Stomach smooth muscle (tissue), 2 donors: ENCODE results near the gene FRMD4A.

Source experiments
- H3K27ac ChIP-seq: one replicate; pipeline ENCODE4 v1.7.0; 2013; ENCODE audit warnings: mild to moderate bottlenecking, low read length, inconsistent platforms
- H3K27me3 ChIP-seq, 2 donors: one replicate each; pipeline ENCODE4 v1.7.0; 2013; ENCODE audit warnings: low read length in 2 of 2; ENCODE audit not compliant: insufficient read depth in 2 of 2, control insufficient read depth in 1 of 2
- H3K36me3 ChIP-seq, 2 donors: one replicate each; pipeline ENCODE4 v1.7.0; 2013; ENCODE audit warnings: low read length in 2 of 2; ENCODE audit not compliant: control insufficient read depth in 2 of 2, insufficient read depth in 2 of 2
- H3K4me1 ChIP-seq: one replicate; pipeline ENCODE4 v1.7.0; 2013; ENCODE audit warnings: low read length; ENCODE audit not compliant: control insufficient read depth, insufficient read depth
- H3K4me3 ChIP-seq, 2 donors: one replicate each; pipeline ENCODE4 v1.7.0; 2013; ENCODE audit warnings: low read length in 2 of 2
- H3K9ac ChIP-seq, 2 donors: one replicate each; pipeline ENCODE4 v1.7.0; 2013; ENCODE audit warnings: low read length in 2 of 2, mild to moderate bottlenecking in 1 of 2
- H3K9me3 ChIP-seq, 2 donors: one replicate each; pipeline ENCODE4 v1.7.0; 2013; ENCODE audit warnings: low read length in 2 of 2; ENCODE audit not compliant: control insufficient read depth in 2 of 2
- donor health status: healthy.
- donor health status: Pancreatic carcinoma.

Gene FRMD4A

DNA sequence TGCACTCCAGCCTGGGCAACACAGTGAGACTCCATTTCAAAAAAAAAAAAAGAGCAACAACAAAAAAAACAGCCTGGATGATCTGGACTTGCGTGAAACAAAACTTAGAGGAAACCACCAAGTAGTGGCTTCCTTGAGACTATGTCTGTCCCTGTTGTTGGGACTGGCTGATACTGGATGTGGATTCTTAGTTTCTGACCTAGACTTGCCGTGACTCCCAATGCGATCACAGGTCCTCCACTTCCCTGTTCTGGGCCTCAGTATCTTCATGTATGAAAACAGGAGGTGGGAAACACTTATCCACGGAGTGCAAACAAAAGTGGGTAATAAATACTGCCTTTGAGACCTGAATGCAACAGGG is 618.3 kb downstream of the FRMD4A start:
- no peak overlapping the region for H3K9ac ChIP-seq
- no peak overlapping the region for H3K27ac ChIP-seq
- peaks cover 34% of the 10 kb centered on the region for H3K4me1 ChIP-seq
- no peaks in the 10 kb centered on the region for H3K27me3 ChIP-seq
- H3K4me3 ChIP-seq = no peak overlapping the region
- H3K9me3 ChIP-seq = no peaks in the 10 kb centered on the region
- H3K36me3 ChIP-seq = no peaks in the 10 kb centered on the region

GRCh38 chr10:13711291-13711690 is 619.4 kb downstream of the FRMD4A start:
- H3K27ac ChIP-seq = no peak overlapping the region
- H3K4me3 ChIP-seq = no peak overlapping the region

DNA sequence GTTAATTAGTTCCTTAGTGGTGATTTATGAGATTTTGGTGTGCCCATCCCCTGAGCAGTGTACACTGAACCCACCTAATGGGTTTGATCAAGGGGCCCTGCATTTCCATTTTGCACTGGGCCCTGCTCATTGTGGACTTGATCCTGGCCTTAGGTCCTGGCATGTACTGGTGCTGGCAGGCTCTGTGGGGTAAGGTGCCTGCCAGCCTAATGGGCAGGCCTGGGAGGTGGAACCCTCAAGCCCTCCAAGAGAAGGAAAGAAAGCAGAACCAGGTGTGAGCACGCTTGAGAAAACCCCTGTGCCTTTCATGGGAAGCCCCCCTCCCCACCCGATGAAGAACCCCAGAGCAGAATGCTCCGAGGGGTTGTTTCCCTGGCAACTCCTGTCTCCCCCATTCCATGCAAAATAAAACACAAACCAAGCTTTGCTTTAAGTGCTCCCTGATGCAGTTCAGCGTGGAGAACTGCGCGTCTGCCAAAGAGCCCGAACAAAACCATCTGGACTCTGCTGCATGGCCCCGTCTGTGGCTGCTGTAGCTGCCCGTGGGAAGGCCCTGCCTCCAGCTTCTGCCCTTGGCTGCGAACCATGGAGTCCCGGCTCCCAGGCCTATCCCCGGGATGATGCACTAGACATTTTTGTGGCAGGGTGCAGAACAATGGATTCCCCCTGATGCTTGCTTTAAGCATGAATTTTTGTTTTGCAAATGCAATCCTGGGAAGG is 620.6 kb downstream of the FRMD4A start:
- Histone ChIP-seq H3K27ac (peak overlapping the region; percentile 24), H3K4me1 (peaks cover 54% of the 10 kb centered on the region), H3K4me3 (peak overlapping the region in 1 of 2 donors; percentile 8), H3K27me3 (no peaks in the 10 kb centered on the region), H3K36me3 (no peaks in the 10 kb centered on the region), H3K9me3 (no peaks in the 10 kb centered on the region), H3K9ac (no peak overlapping the region)

More at GRCh38 chr10:13711291-13711690, 619.4 kb downstream of the FRMD4A start:
- Histone ChIP-seq H3K27me3 (no peaks in the 10 kb centered on the region), H3K36me3 (no peaks in the 10 kb centered on the region), H3K9me3 (no peaks in the 10 kb centered on the region), H3K4me1 (peaks cover 42% of the 10 kb centered on the region), H3K9ac (no peak overlapping the region)

DNA sequence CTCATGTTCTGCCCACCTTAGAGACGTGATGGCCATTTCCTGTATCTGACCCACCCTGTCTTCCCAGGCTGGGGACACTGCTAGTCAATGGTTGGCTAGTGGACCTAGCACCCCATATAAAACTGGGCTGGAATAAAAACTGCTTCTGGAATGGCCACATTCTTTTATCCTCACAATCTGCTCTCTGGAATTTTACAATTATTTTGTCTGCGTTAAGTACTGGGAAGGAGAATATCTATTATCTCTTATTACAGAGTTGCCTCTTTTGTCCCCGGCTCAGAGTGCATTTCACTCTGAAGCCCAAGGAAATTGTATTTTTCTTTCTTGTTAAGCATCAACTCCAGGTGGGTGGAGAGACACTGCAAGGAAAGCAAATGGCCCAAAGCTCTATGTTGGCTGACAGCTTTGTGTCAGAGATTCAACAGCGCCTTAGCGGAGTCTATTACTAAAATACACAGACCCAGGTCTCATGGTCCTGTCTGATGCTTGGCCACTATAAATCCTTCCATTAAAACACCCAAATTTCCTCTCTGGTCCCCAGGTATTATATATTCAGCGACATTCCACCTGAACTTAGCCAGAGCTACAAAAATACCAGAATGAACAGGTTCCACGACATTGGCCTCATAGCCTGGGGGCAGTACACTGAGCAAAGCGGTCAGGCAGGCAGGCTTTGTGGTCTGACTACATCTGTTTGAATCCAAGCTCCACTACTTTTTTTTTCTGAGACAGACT is 622.3 kb downstream of the FRMD4A start:
- Histone ChIP-seq H3K4me1 (peaks cover 64% of the 10 kb centered on the region), H3K27me3 (no peaks in the 10 kb centered on the region), H3K27ac (peak overlapping the region; percentile 75), H3K9me3 (no peaks in the 10 kb centered on the region), H3K9ac (peak overlapping the region; percentile 67 to 71), H3K36me3 (peaks cover 0 to 2% of the 10 kb centered on the region in 2 donors), H3K4me3 (peak overlapping the region; percentile 84 to 89)

DNA sequence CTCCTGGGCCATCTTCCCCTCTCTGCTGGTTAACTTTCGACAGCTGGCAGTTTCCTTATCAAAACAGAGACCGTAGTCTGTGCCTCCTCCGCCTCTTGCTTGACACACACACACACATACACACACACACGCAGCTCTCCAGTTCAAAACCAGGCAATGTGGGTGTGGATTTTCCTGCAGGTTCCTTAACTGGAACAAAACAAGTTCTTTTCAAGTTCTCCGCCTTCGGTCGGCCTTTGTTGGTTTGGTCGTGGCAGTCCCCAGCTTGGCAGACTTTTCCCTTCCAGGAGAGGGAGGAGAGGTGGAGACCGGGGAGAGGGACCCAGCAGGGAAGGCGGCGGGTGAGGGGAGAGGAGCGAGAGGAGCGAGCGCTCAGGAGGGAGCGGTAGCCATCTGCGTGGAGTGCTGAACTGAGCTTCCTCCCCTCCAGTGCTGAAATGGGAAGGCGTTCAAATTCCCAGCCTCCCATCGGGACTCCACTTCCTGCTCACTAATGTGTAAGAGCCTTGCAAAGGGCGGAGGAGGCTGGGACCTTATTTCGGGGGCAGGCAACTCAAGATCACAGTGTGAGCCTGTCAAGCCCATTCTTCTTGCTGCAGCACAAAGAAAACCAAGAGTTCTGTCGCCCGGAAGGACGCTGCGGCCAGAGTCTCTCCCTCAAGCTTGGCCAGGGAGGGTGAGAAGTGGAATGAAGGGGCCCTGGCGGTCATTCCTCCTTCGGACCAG is 623.4 kb downstream of the FRMD4A start:
- Histone ChIP-seq H3K27me3 (no peaks in the 10 kb centered on the region), H3K4me1 (peaks cover 64% of the 10 kb centered on the region), H3K36me3 (peaks cover 0 to 2% of the 10 kb centered on the region in 2 donors), H3K9ac (peak overlapping the region; percentile 67 to 71), H3K27ac (peak overlapping the region; percentile 75), H3K4me3 (peak overlapping the region; percentile 84 to 89), H3K9me3 (no peaks in the 10 kb centered on the region)

DNA sequence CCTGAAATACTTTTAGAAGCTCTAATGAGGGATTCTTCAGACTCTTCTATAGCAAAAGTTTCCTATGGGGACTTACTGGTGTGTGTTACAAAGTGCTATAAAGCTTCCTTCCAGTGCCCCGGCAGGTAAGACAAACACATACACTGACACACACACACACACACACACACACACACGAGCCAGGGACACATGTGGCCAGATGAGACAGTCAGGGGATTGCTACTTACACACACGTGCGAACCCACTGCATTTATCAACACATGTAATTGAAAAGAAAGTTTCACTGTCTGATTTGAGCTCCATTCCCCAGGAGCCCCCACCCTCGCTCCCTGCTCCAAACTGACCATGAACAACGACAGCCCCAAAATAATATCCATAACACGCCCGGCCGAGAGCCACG is 624.1 kb downstream of the FRMD4A start:
- peak overlapping the region; percentile 84 to 89 for H3K4me3 ChIP-seq
- H3K27ac ChIP-seq = peak overlapping the region; percentile 75
- no peaks in the 10 kb centered on the region for H3K27me3 ChIP-seq

DNA sequence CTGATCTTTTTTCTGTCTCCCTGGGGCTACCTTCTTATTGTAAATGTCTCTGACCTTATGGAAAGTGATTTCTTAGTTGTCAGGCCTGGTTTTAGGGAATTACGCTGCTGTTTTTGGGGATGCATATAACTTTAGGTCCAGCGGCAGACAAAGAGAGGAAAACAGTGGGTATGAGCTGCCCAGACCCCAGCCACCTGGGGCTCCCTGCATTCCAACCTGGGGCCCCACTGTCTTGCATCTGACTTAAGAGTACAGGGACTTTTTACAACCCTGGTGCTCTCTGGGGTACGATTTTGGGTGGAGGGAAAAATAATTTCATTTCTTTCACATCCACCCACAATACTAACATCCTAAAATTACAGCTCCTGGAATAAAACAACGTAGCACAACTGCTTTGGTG is 624.5 kb downstream of the FRMD4A start:
- Histone ChIP-seq H3K27me3 (no peaks in the 10 kb centered on the region), H3K4me3 (peak overlapping the region; percentile 84 to 89), H3K4me1 (peaks cover 64% of the 10 kb centered on the region), H3K36me3 (peaks cover 3 to 4% of the 10 kb centered on the region in 2 donors), H3K9me3 (no peaks in the 10 kb centered on the region), H3K9ac (peak overlapping the region; percentile 67 to 71), H3K27ac (peak overlapping the region; percentile 75)

More for the DNA sequence above, 624.1 kb downstream of the FRMD4A start:
- Histone ChIP-seq H3K9me3 (no peaks in the 10 kb centered on the region), H3K9ac (peak overlapping the region; percentile 67 to 71), H3K36me3 (peaks cover 0 to 2% of the 10 kb centered on the region in 2 donors), H3K4me1 (peaks cover 64% of the 10 kb centered on the region)

- H3K4me3 ChIP-seq = peak overlapping the region; percentile 84 to 89
- peaks cover 7 to 8% of the 10 kb centered on the region in 2 donors for H3K36me3 ChIP-seq
- H3K9ac ChIP-seq = no peak overlapping the region
- H3K27ac ChIP-seq = peak overlapping the region; percentile 46
- H3K27me3 ChIP-seq = no peaks in the 10 kb centered on the region
- H3K4me1 ChIP-seq = peaks cover 61% of the 10 kb centered on the region
- H3K9me3 ChIP-seq = no peaks in the 10 kb centered on the region
These were observed 625.1 kb downstream of the FRMD4A start for GRCh38 chr10:13705526-13706174.

DNA sequence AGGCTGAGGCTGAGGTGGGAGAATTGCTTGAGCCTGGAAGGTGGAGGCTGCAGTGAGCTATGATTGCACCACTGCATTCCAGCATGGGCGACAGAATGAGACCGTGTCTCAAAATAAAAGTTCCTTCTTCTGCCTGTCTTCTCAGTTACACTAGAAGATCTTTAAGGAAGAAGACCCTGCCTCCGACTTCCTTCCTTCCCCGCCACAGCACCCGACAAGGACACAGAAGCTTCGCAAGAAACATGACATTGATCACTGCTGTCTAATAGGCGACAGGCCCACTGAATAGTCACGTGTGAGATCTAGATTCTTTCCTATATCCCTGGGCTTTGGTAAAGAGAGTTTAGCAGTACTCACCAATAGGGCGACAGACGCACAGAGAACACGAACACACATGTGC is 625.8 kb downstream of the FRMD4A start:
- Histone ChIP-seq H3K4me1 (peaks cover 54% of the 10 kb centered on the region), H3K27ac (no peak overlapping the region), H3K36me3 (peaks cover 11% of the 10 kb centered on the region in 2 donors), H3K9me3 (no peaks in the 10 kb centered on the region), H3K4me3 (peak overlapping the region in 1 of 2 donors; percentile 89), H3K9ac (no peak overlapping the region), H3K27me3 (no peaks in the 10 kb centered on the region)

DNA sequence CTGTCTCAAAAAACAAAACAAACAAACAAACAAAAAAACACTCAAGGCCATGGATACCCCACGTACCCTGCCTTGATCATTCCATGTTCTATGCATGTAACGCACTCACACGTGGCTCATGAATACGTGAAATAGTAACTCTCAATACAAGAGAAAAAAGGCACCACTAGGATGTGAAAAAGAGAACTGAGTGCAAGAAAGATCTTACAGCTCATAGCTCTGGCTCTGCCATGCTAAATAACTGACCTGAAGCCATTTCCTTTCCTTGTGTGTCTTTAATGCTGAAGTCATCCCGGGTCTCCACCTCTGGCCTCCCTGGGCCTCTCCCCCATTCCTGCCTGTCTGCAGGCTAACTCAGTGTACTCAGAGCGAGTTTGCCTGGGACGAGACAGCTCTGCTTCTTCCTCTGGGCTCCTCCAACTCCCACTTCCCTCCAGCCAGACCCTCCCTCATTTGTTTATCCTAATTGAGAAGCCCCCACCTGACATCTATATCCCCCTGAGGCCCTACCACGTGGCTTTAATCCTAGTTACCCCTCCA is 626.7 kb downstream of the FRMD4A start:
- Histone ChIP-seq H3K4me1 (peaks cover 49% of the 10 kb centered on the region), H3K4me3 (peak overlapping the region in 1 of 2 donors; percentile 15), H3K27ac (no peak overlapping the region)

More for the DNA sequence above, 626.7 kb downstream of the FRMD4A start:
- Histone ChIP-seq H3K36me3 (peaks cover 16% of the 10 kb centered on the region in 2 donors), H3K9ac (no peak overlapping the region), H3K27me3 (no peaks in the 10 kb centered on the region), H3K9me3 (no peaks in the 10 kb centered on the region)
